GM23248 (cell line): ENCODE results near the gene IGSF11.

Source experiments
- EZH2 ChIP-seq: fragments of 200-600 bp; sonication (generic); IDR thresholded peaks from 2 replicates; pipeline ENCODE4 v1.6.1; 2018; ENCODE audit warnings: antibody characterized with exemption, mild to moderate bottlenecking; ENCODE audit not compliant: insufficient read depth, poor library complexity, severe bottlenecking
- EZH2phosphoT487 ChIP-seq: fragments of 200-600 bp; sonication (generic); IDR thresholded peaks from 2 replicates; pipeline ENCODE4 v1.6.1; 2018; ENCODE audit warnings: antibody characterized with exemption, moderate library complexity, mild to moderate bottlenecking, low read depth; ENCODE audit not compliant: insufficient read depth

GRCh38 chr3:118997190-118997589 is 37.5 kb downstream of the IGSF11 start:
- TF ChIP-seq EZH2 (no peak), EZH2phosphoT487 (no peak)
